Endothelial cell of coronary artery (primary cell): ENCODE measurements around the gene KLF5. TPM values are rescaled to one million over a fixed set of nuclear protein-coding genes. Genes with fewer than 3 reads are reported as not detected.

ENCODE experiments used
- total RNA-seq: library from RNA; depleted of rRNA; stranded (reverse); fragments of >200 nt; gene quantifications from 2 replicates; pipeline ENCODE4 v1.2.3, GENCODE V29; 2014

The KLF5 gene
- 0.27 and 0.66 TPM in 2 replicates for total RNA-seq

GRCh38 chr13:73058736-73059459 lies at the start of gene KLF5:
KLF5 (plus strand) TSS chr13:73059005; CDS start chr13:73059328, 323 bp downstream.

